Dedifferentiated amniotic fluid mesenchymal stem cell (primary cell): ENCODE results near the gene NAV1.
"Not testable (repeated sequence)": the region's sequence is repeated elsewhere in the genome, so short reads cannot be mapped to it uniquely, and the experiment has no call there.

Experiments
- DNase-seq: peaks from one replicate; pipeline ENCODE4 v3.0.0-alpha.2; 2016; ENCODE audit errors: extremely low spot score

NAV1 gene

GRCh38 chr1:201538612-201539551, at the start of gene NAV1:
Gene NAV1 (plus strand): TSS chr1:201539127. CDS start chr1:201622885, 83,758 bp downstream.
- DNase-seq, result peak; percentile 49

- DNase-seq, result peak; percentile 50
Measured at GRCh38 chr1:201489643-201490261, 49.2 kb upstream of the NAV1 start.

GRCh38 chr1:201490708-201491131, 48.2 kb upstream of the NAV1 start:
- DNase-seq, result no peak

GRCh38 chr1:201491896-201492511, 46.9 kb upstream of the NAV1 start:
- no peak for DNase-seq

- DNase-seq, result not testable (repeated sequence)
Measured at GRCh38 chr1:201493026-201493656, 45.8 kb upstream of the NAV1 start.

GRCh38 chr1:201493757-201494617, 44.9 kb upstream of the NAV1 start:
- DNase-seq, result no peak

GRCh38 chr1:201495551-201496295, 43.2 kb upstream of the NAV1 start:
- no peak for DNase-seq

GRCh38 chr1:201496296-201496690, 42.6 kb upstream of the NAV1 start:
- no peak for DNase-seq

GRCh38 chr1:201497935-201498509, 40.9 kb upstream of the NAV1 start:
- DNase-seq, result no peak

- DNase-seq, result no peak
Measured at GRCh38 chr1:201498621-201499020, 40.3 kb upstream of the NAV1 start.

GRCh38 chr1:201499191-201499590, 39.7 kb upstream of the NAV1 start:
- no peak for DNase-seq

- no peak for DNase-seq
Measured at GRCh38 chr1:201499795-201500669, 38.9 kb upstream of the NAV1 start.

- DNase-seq, result no peak
Measured at GRCh38 chr1:201500670-201501120, 38.2 kb upstream of the NAV1 start.

GRCh38 chr1:201501144-201501543, 37.8 kb upstream of the NAV1 start:
- no peak for DNase-seq

GRCh38 chr1:201501812-201502510, 37.0 kb upstream of the NAV1 start:
- DNase-seq, result no peak

- DNase-seq, result no peak
Measured at GRCh38 chr1:201502511-201502857, 36.4 kb upstream of the NAV1 start.

- peak; percentile 95 for DNase-seq
Measured at GRCh38 chr1:201503397-201504176, 35.3 kb upstream of the NAV1 start.
